ENCODE results near the gene C2orf69.

DNA sequence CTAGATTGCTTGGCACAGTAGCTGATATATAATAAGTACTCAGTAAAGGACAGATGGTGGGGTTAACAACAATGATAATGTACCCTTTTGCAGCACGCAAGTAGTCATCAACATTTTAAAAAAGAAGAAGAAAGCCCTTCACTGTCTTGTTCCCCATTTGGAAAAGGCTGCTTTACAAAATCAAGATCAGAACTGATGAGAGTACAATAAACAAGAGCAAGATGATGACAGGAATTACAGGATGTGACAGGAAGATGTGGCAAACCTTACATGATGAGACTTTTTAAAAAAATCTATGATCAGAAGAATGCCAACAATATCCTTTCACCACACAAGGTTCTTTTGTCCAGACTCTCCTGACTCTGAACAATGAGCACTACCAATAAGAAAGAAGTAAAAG is 35.1 kb downstream of the C2orf69 start:
- TF ChIP-seq, protein P1, sequence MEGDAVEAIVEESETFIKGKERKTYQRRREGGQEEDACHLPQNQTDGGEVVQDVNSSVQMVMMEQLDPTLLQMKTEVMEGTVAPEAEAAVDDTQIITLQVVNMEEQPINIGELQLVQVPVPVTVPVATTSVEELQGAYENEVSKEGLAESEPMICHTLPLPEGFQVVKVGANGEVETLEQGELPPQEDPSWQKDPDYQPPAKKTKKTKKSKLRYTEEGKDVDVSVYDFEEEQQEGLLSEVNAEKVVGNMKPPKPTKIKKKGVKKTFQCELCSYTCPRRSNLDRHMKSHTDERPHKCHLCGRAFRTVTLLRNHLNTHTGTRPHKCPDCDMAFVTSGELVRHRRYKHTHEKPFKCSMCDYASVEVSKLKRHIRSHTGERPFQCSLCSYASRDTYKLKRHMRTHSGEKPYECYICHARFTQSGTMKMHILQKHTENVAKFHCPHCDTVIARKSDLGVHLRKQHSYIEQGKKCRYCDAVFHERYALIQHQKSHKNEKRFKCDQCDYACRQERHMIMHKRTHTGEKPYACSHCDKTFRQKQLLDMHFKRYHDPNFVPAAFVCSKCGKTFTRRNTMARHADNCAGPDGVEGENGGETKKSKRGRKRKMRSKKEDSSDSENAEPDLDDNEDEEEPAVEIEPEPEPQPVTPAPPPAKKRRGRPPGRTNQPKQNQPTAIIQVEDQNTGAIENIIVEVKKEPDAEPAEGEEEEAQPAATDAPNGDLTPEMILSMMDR (IDR thresholded peaks at IDR 0.05): no peak
- TF ChIP-seq POLR2A (IDR thresholded peaks at IDR 0.05): no peak

Measured in ovary (tissue), 3 donors.